HEK293 (cell line): ENCODE measurements around the gene SH3TC1.

ENCODE experiments used
- TF ChIP-seq, protein P1 (sequence below): fragments of 450-650 bp; formaldehyde crosslinking; IDR thresholded peaks from 2 replicates; pipeline ENCODE4 v1.5.1; 2016; ENCODE audit warnings: missing biosample characterization, missing genetic modification characterization
- TF ChIP-seq, protein P2 (sequence below): fragments of 450-650 bp; formaldehyde crosslinking; IDR thresholded peaks from 2 replicates; pipeline ENCODE4 v1.5.1; 2016; ENCODE audit warnings: missing biosample characterization, missing genetic modification characterization

DNA sequence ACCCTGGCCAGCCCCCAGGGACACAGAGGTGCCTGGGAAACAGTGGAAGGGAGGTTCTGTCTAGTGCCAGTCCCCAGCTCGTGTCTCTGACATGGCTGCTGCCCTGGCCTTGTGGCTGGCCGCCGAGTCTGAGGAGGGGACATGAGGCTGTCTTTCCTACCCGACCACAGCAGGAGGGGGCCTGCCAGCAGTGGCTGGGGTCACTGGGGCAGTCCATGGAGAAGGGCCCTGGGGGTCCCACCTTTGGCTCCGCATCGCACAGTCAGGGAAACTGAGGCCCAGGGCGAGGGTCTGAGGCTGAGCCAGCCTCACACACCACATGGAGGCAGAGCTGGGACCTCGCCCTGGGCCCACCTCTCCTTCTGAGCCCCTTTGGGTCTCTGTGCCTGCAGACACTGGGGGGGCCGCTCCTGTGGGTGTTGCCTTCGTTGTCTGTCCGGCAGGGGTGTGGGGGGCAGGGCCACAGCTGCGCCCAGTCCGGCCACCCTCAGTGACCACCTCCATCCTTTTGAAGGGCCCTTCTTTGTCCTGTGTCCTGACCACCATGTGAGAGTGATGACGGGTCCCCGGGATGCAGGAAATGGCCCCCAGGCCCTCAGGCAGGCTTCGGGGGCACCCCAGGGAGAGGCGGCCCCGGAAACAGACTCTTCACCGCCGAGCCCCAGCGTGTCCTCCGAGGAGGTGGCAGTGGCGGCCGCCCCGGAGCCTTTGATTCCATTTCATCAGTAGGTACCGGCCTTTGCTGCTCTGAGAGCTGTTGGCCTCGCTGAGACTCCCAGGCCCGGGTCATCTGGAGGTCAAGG, 17.6 kb downstream of the SH3TC1 start:
- TF ChIP-seq, protein P1, sequence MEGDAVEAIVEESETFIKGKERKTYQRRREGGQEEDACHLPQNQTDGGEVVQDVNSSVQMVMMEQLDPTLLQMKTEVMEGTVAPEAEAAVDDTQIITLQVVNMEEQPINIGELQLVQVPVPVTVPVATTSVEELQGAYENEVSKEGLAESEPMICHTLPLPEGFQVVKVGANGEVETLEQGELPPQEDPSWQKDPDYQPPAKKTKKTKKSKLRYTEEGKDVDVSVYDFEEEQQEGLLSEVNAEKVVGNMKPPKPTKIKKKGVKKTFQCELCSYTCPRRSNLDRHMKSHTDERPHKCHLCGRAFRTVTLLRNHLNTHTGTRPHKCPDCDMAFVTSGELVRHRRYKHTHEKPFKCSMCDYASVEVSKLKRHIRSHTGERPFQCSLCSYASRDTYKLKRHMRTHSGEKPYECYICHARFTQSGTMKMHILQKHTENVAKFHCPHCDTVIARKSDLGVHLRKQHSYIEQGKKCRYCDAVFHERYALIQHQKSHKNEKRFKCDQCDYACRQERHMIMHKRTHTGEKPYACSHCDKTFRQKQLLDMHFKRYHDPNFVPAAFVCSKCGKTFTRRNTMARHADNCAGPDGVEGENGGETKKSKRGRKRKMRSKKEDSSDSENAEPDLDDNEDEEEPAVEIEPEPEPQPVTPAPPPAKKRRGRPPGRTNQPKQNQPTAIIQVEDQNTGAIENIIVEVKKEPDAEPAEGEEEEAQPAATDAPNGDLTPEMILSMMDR (tag by site-specific recombination), result no peak
- TF ChIP-seq, protein P2, sequence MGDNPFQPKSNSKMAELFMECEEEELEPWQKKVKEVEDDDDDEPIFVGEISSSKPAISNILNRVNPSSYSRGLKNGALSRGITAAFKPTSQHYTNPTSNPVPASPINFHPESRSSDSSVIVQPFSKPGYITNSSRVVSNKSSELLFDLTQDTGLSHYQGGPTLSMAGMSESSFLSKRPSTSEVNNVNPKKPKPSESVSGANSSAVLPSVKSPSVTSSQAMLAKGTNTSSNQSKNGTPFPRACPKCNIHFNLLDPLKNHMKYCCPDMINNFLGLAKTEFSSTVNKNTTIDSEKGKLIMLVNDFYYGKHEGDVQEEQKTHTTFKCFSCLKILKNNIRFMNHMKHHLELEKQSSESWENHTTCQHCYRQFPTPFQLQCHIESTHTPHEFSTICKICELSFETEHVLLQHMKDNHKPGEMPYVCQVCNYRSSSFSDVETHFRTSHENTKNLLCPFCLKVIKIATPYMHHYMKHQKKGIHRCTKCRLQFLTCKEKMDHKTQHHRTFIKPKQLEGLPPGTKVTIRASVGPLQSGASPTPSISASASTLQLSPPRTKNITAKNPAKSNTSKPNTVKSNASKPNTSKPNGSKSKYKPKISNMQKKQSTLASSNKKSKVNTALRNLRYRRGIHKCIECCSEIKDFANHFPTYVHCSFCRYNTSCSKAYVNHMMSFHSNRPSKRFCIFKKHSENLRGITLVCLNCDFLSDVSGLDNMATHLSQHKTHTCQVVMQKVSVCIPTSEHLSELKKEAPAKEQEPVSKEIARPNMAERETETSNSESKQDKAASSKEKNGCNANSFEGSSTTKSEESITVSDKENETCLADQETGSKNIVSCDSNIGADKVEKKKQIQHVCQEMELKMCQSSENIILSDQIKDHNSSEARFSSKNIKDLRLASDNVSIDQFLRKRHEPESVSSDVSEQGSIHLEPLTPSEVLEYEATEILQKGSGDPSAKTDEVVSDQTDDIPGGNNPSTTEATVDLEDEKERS (tag by site-specific recombination), result no peak
